ENCODE results near the gene PMEPA1.
"Not testable (repeated sequence)": the region's sequence is repeated elsewhere in the genome, so short reads cannot be mapped to it uniquely, and the experiment has no call there.

Gene PMEPA1

DNA sequence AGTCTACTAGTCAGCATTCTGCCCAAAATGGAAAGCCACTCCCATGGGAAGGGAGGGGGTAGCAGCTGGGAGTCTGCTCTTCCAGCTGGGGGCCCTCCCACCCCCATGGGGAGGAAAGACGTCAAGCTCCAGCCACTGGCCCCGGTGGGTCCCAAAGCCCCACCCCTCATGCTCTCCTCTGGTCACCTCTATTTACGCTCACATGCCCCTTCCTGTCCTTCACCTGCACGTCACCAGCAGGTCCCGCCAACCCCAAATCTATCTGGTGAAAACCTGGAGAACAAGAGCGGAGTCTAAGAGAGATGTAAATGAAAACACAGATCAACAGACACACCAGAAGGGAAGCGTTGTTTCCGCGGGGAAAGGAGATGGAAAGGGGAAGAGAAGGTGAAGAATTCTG is 59.5 kb downstream of the PMEPA1 start:
- DNase-seq (ENCODE audit: low read depth) = no peak

- no peak for DNase-seq (ENCODE audit: low read depth)
These were observed 60.2 kb downstream of the PMEPA1 start for GRCh38 chr20:57649617-57650015.

- no peak for DNase-seq (ENCODE audit: low read depth)
These were observed 60.8 kb downstream of the PMEPA1 start for GRCh38 chr20:57648878-57649616.

DNA sequence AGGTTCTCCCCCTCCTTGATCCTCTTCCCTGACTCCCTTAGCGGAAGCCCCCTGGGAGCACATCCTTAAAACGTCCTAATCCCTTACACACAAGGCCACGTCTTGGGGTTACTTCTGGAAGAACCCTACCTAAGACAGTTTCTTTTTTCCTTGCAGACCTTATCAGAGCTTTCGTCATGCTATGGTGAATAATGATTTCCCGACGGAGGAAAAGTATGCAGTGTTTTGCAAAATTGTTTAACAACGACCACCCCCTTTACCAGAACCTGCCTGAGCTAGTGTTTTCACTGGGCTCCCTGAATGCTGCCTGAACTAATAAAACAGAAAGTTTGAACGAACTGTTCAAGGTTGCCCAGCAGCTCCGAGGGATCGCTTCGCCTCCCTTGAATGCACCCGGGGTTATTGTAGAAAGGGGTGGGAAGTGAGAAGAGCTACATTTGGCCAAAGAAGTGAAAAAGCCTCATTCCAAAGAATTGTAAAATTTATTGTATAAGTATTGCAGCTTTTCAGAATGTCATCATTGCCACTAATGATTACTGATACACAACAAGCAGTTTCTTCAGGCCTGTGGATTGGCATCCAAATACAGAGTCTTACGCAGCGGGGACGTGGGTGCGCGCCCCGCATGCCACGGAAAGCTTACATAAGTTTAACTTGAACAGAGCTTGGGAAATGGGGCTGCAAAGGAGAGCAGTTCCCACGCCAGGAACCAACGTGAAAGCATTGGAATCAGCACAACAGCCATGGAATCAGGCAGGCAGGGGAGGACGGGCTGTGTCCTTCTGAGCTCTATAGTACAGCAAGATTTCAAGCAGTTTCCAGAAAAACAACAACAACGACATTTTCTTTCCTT is 61.7 kb downstream of the PMEPA1 start:
- DNase-seq (ENCODE audit: low read depth) = no peak

DNA sequence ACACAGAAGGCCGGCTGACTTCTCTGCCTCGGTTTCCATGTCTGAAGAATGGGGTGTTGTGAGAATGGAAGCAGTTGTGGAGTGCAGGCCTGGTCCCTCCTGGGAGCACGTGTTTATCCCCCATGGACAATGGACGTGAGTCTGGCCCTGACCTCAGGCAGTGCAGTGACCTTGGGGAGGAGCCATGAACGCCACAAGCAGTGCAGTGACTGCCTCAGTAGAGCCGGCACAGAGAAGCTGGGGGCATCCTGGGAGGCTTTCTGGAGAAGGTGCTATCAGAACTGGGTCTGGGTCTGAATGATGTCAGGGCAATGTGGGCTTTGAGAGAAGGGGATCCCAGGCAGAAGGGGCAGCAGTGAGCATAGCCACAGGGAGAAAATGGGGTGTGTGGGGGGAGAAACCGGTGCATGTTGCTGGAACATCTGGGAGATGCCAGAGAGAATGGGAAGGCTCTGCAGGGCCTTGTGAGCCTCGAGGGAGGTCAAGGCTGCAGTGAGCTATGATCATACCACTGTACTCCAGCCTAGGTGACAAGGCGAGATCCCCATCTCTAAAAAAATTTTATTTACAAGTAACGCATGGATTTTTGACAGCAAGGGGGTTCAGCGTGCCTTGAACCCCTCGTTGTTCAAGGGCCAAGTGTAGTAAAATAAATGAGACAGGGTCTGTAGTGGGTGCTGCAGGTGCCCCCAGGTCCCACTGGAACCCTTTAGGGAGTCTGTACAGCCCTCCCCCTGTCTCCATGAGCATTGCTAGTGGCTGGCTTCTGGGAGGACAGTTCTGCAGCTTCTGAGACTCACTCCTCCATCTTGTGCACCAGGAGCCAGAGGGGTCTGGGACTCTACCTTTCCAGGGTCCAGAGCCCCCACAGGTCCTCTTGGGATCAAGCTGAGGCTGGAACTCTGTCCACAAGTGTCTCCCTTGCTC is 62.5 kb downstream of the PMEPA1 start:
- no peak for DNase-seq (ENCODE audit: low read depth)

GRCh38 chr20:57638895-57639236 is 70.9 kb downstream of the PMEPA1 start:
- no peak for DNase-seq (ENCODE audit: low read depth)

DNA sequence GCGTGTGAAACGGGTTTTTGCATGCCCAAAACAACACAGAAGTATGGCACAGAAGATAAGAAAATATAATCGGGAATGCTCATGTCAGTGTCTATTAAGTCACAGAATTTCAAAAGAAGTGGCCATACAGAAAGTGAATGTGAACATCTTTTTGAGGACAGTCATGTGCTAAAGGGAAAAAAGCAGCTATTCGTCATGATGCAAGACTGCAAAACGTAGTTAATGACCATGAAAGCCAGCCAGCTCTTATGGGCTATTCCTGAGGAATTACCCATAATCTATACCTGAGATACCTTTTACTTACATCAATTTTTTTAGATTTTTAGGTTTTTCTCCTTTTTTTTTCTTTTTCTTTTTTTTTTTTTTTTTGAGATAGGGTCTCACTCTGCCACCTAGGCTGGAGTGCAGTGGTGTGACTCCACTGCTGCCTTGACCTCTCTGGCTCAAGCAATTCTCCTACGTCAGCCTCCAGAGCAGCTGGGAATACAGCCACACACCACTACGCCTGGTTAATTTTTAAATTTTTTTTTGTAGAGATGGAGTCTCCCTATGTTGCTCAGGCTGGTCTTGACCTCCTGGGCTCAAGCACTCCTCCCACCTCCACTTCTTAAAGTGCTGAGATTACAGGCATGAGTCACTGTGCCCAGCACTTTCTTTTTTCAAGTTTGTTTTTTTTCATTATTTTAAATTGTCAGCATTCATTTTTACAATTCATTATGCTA is 71.5 kb downstream of the PMEPA1 start:
- no peak for DNase-seq (ENCODE audit: low read depth)

- no peak for DNase-seq (ENCODE audit: low read depth)
These were observed 75.8 kb downstream of the PMEPA1 start for GRCh38 chr20:57633945-57634491.

- DNase-seq (ENCODE audit: low read depth) = no peak
These were observed 77.5 kb downstream of the PMEPA1 start for GRCh38 chr20:57632286-57632685.

DNA sequence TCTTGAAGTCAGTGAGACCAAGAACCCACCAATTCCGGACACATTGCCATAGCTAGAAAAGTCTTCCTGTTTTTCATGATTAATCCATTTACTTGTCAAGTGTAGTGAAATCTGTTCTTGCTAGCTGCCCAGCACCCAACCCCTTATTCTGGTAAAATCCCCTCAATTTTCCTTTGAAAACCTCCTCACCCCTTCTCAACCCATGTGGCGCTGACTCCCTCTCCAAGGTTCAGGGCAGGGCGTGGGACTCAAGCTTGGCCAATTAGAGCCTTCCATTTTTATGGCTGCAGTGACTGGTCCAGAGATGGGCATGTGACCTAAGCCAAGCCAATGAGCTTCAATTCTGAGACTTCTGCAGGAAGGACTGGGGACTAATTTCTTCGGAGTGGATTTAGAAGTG is 79.8 kb downstream of the PMEPA1 start:
- no peak for DNase-seq (ENCODE audit: low read depth)

DNA sequence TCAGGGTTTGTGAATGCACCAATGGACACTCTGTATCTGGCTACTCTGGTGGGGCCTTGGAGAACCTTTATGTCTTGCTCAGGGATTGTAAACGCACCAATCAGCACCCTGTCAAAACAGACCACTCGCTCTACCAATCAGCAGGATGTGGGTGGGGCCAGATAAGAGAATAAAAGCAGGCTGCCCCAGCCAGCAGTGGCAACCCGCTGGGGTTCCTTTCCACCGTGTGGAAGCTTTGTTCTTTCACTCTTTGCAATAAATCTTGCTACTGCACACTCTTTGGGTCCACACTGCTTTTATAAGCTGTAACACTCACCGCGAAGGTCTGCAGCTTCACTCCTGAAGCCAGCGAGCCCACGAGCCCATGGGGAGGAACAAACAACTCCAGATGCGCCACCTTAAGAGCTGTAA is 80.3 kb downstream of the PMEPA1 start:
- DNase-seq (ENCODE audit: low read depth) = not testable (repeated sequence)

- DNase-seq (ENCODE audit: low read depth) = not testable (repeated sequence)
These were observed 80.9 kb downstream of the PMEPA1 start for GRCh38 chr20:57628962-57629308.

DNA sequence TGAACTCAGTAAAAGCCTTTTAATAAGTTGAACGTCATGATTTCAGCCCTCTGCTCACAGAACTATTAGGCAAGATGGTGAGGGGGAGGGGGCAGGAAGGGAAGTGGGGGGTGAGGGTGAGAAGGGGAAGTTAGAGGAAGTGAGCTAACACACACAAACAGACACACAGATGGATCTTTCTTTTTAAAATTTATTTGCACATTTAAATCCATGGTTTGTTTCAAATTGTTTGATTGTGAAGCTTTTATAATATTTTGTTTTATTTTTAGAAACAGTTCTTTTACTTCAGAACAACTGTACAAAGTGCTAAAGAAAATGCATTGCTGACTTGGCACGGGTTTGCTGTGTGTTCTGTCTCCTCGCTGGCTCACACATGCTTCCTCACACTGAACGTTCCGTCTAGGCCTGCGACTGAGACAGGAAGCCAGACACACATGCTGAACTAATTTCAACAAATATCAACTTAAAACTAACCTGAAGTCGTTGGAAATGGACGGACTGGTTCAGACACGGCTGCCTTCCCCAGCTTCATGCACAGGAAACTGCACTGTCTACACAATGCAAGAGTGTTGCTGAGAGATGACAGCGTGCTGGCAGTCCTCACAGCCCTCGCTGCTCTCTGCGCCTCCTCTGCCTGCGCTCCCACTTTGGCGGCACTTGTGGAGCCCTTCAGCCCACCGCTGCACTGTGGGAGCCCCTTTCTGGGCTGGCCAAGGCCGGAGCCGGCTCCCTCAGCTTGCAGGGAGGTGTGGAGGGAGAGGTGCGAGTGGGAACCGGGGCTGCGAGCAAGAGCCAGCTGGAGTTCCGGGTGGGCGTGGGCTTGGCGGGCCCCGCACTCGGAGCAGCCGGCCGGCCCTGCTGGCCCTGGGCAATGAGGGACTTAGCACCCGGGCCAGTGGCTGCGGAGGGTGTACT is 81.5 kb downstream of the PMEPA1 start:
- DNase-seq (ENCODE audit: low read depth) = no peak

DNA sequence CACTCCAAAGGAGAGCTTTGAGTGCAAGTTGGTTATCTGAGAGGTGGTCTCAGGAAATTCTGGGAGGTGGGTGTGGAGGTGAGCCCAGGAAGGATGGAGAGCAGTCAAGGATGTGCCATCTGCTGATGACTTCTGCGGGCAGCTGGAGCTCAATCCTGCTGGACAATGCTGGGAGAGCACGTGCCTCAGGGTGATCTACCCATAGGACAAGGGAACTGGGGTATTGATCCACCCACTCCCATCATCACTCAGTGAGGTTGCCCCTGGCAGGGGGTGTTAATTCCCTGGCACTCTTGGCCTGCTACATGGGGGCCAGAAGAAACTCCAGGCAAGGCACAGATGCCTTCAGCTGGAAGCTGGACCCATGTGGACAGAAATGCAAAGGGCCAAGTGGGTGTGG is 82.5 kb downstream of the PMEPA1 start:
- no peak for DNase-seq (ENCODE audit: low read depth)

DNA sequence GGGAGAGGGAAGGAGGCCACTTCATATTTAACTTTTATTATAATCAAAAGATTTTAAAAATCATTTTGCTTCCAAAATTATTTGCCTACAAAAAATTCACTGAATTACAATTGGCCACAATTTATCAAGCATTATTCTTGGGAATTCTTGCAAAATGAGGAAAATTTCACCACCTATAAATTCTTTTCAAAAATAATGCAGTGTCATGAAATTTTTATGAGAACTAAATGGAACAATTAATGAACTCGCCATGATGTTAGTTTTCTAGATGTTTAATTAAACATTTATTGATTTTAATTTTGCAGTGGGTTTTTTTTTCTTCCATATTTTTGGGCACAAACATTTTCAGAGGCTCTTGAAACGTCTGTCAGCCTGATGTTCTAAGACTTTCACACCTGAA is 83.8 kb downstream of the PMEPA1 start:
- DNase-seq (ENCODE audit: low read depth) = no peak

DNA sequence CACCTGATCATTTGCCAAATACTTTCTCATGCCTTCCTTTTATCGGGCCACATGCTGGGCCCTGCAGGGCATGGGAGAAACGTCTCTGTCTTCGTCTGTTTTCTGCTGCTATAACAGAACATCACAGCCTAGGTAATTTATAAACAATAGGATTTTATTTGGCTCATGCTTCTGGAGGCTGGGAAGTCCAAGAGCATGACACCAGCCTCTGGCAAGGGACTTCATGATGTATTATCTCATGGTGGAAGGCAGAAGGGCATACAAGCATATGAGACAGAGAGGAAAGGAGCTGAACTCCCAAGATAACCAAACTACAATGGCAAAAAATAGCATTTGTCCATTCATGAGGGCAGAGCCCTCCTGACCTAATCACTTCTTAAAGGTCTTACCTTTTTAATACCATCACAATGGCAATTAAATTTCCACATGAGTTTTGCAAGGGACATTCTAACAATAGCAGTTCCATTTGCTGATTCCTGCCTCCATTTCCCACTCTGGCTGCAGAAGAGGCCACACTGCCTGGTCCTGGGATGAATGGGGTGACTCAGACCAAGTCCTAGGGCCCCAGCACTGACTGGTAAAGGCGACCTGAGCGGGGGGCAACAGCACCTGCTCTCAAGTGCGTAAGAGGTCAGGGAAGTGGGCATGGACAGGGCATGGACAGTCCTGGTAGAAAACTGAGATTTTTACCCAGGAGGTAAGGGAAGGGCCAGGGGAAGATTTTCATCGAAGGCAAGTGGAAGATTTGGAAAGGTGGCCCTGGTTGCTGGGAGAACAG is 84.4 kb downstream of the PMEPA1 start:
- no peak for DNase-seq (ENCODE audit: low read depth)

- DNase-seq (ENCODE audit: low read depth) = no peak
These were observed 85.7 kb downstream of the PMEPA1 start for GRCh38 chr20:57624124-57624523.

DNA sequence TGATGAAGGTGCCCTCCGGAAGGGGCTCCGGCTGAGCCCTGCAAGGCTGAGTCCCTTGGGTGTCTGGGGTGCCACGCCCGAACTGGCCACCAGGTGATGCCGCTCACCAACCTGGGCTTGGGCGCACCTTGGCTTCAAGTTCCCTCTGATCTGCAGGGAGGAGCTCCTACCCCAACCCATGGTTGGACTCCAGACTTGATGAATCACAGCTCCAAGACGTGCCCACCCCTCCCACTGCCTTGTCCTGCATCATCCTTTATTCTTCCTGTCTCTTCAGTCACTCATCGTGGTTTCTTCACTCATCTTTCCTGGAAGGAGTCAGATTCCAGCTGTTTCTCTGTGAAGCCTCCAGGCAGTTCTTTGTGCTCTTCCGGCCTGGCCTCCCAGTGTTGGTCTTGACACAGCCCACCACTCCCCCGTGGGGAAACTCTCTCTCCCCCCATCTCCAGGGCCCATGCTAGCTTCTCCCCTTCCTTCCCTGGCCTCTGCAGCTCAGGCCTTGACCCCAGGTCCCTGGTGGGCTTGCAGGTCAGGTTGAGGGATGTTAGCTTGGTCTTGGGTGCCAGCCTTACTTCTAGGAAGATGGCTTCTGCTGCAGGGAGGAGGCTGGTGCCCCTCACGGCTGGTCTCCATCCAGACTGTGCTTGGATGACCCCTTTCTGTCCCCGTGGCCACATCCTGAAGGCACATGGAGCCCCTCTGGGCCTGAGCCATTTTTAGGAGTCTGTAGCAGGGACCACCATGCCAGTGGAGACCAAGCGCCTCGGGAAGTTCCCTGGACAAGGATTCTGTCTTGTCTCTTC is 87.0 kb downstream of the PMEPA1 start:
- DNase-seq (ENCODE audit: low read depth) = no peak

DNA sequence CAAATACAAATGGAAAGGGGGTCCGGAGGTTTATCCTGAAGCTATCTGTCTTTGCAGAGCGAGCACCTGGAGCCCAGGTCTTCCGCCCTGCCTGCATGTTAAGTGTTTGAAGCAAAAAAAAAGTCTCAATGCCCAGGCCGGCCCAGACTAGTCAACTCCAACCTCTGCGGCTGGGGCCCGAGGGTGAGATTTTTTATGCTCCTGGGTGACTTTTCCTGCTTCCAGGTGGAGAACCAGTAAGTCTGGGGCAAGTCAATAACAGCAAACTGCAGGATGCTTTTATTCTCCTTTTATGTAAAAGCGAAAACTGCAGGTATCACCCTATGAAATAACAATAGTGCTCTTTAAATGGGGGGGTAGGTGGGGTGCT is 87.6 kb downstream of the PMEPA1 start:
- DNase-seq (ENCODE audit: low read depth) = no peak

Data from stimulated activated CD8-positive, alpha-beta memory T cell treated with anti-CD3 and anti-CD28 coated beads, Interleukin-15, amount 100 ng/mL, for 24 hours (primary cell).